Right ventricle myocardium superior (tissue), 1 donor: ENCODE data around the gene KIF22. TPM values are rescaled to one million over a fixed set of nuclear protein-coding genes. Genes with fewer than 3 reads are reported as not detected.

Experiments used
- ATAC-seq: fragments of 200-7000 bp; cut with Tn5 transposase; one replicate; pipeline ENCODE4 v1.9.1; 2020; ENCODE audit warnings: mild to moderate bottlenecking; ENCODE audit not compliant: poor library complexity
- DNase-seq: peaks from one replicate; pipeline ENCODE4 v3.0.0-alpha.2; 2020
- intact Hi-C: fragments of 100-400 bp; cut with DNase I; formaldehyde crosslinking; loops from one replicate; pipeline ENCODE4 v1.11.2; 2022
- total RNA-seq: library from RNA; stranded (reverse); fragmentation: NEBNext Ultra II Directional; extraction: Animal tissue kit (Norgen Biotek cat#: 25700); gene quantifications from one replicate; pipeline ENCODE4 v1.2.1, GENCODE V29; 2021
- donor health status: DM: no; HTN: yes; CAD: no; lungs with severe emphysema.

The KIF22 gene
- total RNA-seq, 1 donor from 2014 or later, result 59.8 TPM

GRCh38 chr16:29844575-29845331, 54.2 kb downstream of the KIF22 start:
- intact Hi-C loops, result loop anchor here (10.0 kb wide), 1 partner anchor 140 kb away; no protein-coding TSS in a partner anchor
- ATAC-seq (no peak), DNase-seq (no peak)

- no peak for ATAC-seq
- DNase-seq, result no peak
- intact Hi-C loops, result loop anchor here (10.0 kb wide), 1 partner anchor 141 kb away; no protein-coding TSS in a partner anchor
Observed at GRCh38 chr16:29845656-29846055, 55.1 kb downstream of the KIF22 start.

- intact Hi-C loops, result loop anchor here (10.0 kb wide), 1 partner anchor 144 kb away; no protein-coding TSS in a partner anchor
- DNase-seq (peak; percentile 83), ATAC-seq (peak; percentile 88)
Observed at GRCh38 chr16:29848420-29849297, 58.1 kb downstream of the KIF22 start.

GRCh38 chr16:29849505-29849904, 59.0 kb downstream of the KIF22 start:
- ATAC-seq (peak; percentile 15), DNase-seq (no peak)
- intact Hi-C loops, result loop anchor here (10.0 kb wide), 1 partner anchor 145 kb away; no protein-coding TSS in a partner anchor

- ATAC-seq, result no peak
- DNase-seq, result no peak
- intact Hi-C loops, result no loop called here
Observed at GRCh38 chr16:29850998-29851397, 60.4 kb downstream of the KIF22 start.

- ATAC-seq (peak; percentile 42), DNase-seq (no peak)
- intact Hi-C loops, result no loop called here
Observed at GRCh38 chr16:29852654-29853053, 62.1 kb downstream of the KIF22 start.

- intact Hi-C loops, result no loop called here
- ATAC-seq, result no peak
- no peak for DNase-seq
Observed at GRCh38 chr16:29854520-29855100, 64.1 kb downstream of the KIF22 start.

Other genes with a start within 250 kb of the KIF22 start
- 0.91 TPM for gene SPN, start 127.5 kb upstream of the KIF22 start, total RNA-seq
- gene QPRT, start 111.6 kb upstream of the KIF22 start, total RNA-seq, result 31.8 TPM
- gene C16orf54, start 44.8 kb upstream of the KIF22 start, total RNA-seq, result 0.65 TPM
- not detected for gene ZG16, start 12.5 kb upstream of the KIF22 start, total RNA-seq
- 74.0 TPM for gene MAZ, start 15.8 kb downstream of the KIF22 start, total RNA-seq
- gene PRRT2, start 21.4 kb downstream of the KIF22 start, total RNA-seq, result 3.3 TPM
- gene PAGR1, start 25.4 kb downstream of the KIF22 start, total RNA-seq, result 14.7 TPM
- 45.5 TPM for gene MVP, start 29.7 kb downstream of the KIF22 start, total RNA-seq
- gene CDIPT, start 72.5 kb downstream of the KIF22 start, total RNA-seq, result 63.0 TPM
- 0.70 TPM for gene SEZ6L2, start 108.8 kb downstream of the KIF22 start, total RNA-seq
- not detected for gene ASPHD1, start 109.7 kb downstream of the KIF22 start, total RNA-seq
- 6.6 TPM for gene KCTD13, start 135.5 kb downstream of the KIF22 start, total RNA-seq
- 70.6 TPM for gene TMEM219, start 171.3 kb downstream of the KIF22 start, total RNA-seq
- 29.7 TPM for gene TAOK2, start 183.1 kb downstream of the KIF22 start, total RNA-seq
- gene HIRIP3, start 204.9 kb downstream of the KIF22 start, total RNA-seq, result 19.5 TPM
- gene INO80E, start 205.5 kb downstream of the KIF22 start, total RNA-seq, result 28.0 TPM
- gene DOC2A, start 220.3 kb downstream of the KIF22 start, total RNA-seq, result 0.13 TPM
- not detected for gene C16orf92, start 232.4 kb downstream of the KIF22 start, total RNA-seq
- not detected for gene TLCD3B, start 240.5 kb downstream of the KIF22 start, total RNA-seq